ENCODE data around the gene SEPTIN5.

Gene SEPTIN5

GRCh38 chr22:19770349-19771220 is 56.3 kb downstream of the SEPTIN5 start:
- DNase-seq (ENCODE audit: extremely low read depth, low read depth): no peak
- no peak for TF ChIP-seq CTCF (IDR thresholded peaks at IDR 0.05; ENCODE audit: low read depth, low read length)

GRCh38 chr22:19772422-19772672 is 58.0 kb downstream of the SEPTIN5 start:
- TF ChIP-seq CTCF (IDR thresholded peaks at IDR 0.05; ENCODE audit: low read depth, low read length): no peak
- DNase-seq (ENCODE audit: extremely low read depth, low read depth): no peak
